Measurements from ENCODE around the gene FAIM.
"Not testable (repeated sequence)": the region's sequence is repeated elsewhere in the genome, so short reads cannot be mapped to it uniquely, and the experiment has no call there.

FAIM gene

GRCh38 chr3:138675393-138675792 is 66.8 kb downstream of the FAIM start:
- Histone ChIP-seq H3K4me3 (IDR thresholded peaks at IDR 0.05; ENCODE audit: insufficient read depth, low read depth, low read length) (no peak overlapping the region), H3K9ac (no peak overlapping the region), H3K4me1 (ENCODE audit: low read depth, poor library complexity, severe bottlenecking) (peaks cover 9% of the 10 kb centered on the region), H2AFZ (ENCODE audit: low read depth) (no peak overlapping the region), H3K27me3 (ENCODE audit: insufficient read depth, low read depth) (no peaks in the 10 kb centered on the region), H4K20me1 (ENCODE audit: insufficient read depth) (no peaks in the 10 kb centered on the region), H3K4me2 (no peak overlapping the region), H3K27ac (no peak overlapping the region), H3K79me2 (ENCODE audit: insufficient read depth, low read depth) (no peaks in the 10 kb centered on the region), H3K36me3 (ENCODE audit: insufficient read depth) (peaks cover 4% of the 10 kb centered on the region; the same call in 1 of the 2 replicates)
- TF ChIP-seq, protein P1, sequence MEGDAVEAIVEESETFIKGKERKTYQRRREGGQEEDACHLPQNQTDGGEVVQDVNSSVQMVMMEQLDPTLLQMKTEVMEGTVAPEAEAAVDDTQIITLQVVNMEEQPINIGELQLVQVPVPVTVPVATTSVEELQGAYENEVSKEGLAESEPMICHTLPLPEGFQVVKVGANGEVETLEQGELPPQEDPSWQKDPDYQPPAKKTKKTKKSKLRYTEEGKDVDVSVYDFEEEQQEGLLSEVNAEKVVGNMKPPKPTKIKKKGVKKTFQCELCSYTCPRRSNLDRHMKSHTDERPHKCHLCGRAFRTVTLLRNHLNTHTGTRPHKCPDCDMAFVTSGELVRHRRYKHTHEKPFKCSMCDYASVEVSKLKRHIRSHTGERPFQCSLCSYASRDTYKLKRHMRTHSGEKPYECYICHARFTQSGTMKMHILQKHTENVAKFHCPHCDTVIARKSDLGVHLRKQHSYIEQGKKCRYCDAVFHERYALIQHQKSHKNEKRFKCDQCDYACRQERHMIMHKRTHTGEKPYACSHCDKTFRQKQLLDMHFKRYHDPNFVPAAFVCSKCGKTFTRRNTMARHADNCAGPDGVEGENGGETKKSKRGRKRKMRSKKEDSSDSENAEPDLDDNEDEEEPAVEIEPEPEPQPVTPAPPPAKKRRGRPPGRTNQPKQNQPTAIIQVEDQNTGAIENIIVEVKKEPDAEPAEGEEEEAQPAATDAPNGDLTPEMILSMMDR (conservative IDR thresholded peaks at IDR 0.05; ENCODE audit: low read depth, low read length): no peak

GRCh38 chr3:138678086-138678485 is 69.5 kb downstream of the FAIM start:
- Histone ChIP-seq H3K9ac (no peak overlapping the region), H3K27ac (no peak overlapping the region), H3K79me2 (ENCODE audit: insufficient read depth, low read depth) (no peaks in the 10 kb centered on the region), H4K20me1 (ENCODE audit: insufficient read depth) (no peaks in the 10 kb centered on the region), H3K27me3 (ENCODE audit: insufficient read depth, low read depth) (no peaks in the 10 kb centered on the region), H3K4me3 (IDR thresholded peaks at IDR 0.05; ENCODE audit: insufficient read depth, low read depth, low read length) (no peak overlapping the region), H2AFZ (ENCODE audit: low read depth) (no peak overlapping the region), H3K36me3 (ENCODE audit: insufficient read depth) (peaks cover 4% of the 10 kb centered on the region; the same call in 1 of the 2 replicates), H3K4me2 (no peak overlapping the region), H3K4me1 (ENCODE audit: low read depth, poor library complexity, severe bottlenecking) (no peaks in the 10 kb centered on the region)
- TF ChIP-seq, protein P1 (conservative IDR thresholded peaks at IDR 0.05; ENCODE audit: low read depth, low read length): no peak

- Histone ChIP-seq H4K20me1 (ENCODE audit: insufficient read depth) (no peaks in the 10 kb centered on the region), H3K27me3 (ENCODE audit: insufficient read depth, low read depth) (no peaks in the 10 kb centered on the region), H3K36me3 (ENCODE audit: insufficient read depth) (peaks cover 4% of the 10 kb centered on the region; the same call in 1 of the 2 replicates), H3K27ac (no peak overlapping the region), H2AFZ (ENCODE audit: low read depth) (no peak overlapping the region), H3K4me1 (ENCODE audit: low read depth, poor library complexity, severe bottlenecking) (no peaks in the 10 kb centered on the region), H3K9ac (no peak overlapping the region), H3K4me3 (IDR thresholded peaks at IDR 0.05; ENCODE audit: insufficient read depth, low read depth, low read length) (no peak overlapping the region), H3K79me2 (ENCODE audit: insufficient read depth, low read depth) (no peaks in the 10 kb centered on the region), H3K4me2 (no peak overlapping the region)
- TF ChIP-seq, protein P1 (conservative IDR thresholded peaks at IDR 0.05; ENCODE audit: low read depth, low read length): no peak
These were observed 70.4 kb downstream of the FAIM start for GRCh38 chr3:138678874-138679392.

DNA sequence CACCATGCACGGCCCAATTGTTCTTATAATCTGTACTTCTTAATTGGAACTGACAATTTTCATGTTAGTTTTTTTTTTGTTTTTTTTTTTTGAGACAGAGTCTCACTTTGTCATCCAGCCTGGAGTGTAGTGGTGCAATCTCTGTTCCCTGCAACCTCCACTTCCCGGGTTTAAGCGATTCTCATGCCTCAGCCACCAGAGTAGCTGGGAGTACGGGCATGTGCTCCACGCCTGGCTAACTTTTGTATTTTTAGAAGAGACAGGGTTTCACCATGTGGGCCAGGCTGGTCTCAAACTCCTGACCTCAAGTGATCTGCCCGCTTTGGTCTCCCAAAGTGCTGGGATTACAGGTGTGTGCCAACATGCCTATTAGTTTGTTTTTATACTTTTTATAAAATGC is 72.4 kb downstream of the FAIM start:
- not testable (repeated sequence) for H3K27ac ChIP-seq

GRCh38 chr3:138681463-138682220 is 73.1 kb downstream of the FAIM start:
- H3K27me3 ChIP-seq (ENCODE audit: insufficient read depth, low read depth): no peaks in the 10 kb centered on the region
- TF ChIP-seq, protein P1 (conservative IDR thresholded peaks at IDR 0.05; ENCODE audit: low read depth, low read length): no peak
- no peaks in the 10 kb centered on the region for H3K79me2 ChIP-seq (ENCODE audit: insufficient read depth, low read depth)
- no peak overlapping the region for H3K4me2 ChIP-seq
- peaks cover 24% of the 10 kb centered on the region for H3K4me1 ChIP-seq (ENCODE audit: low read depth, poor library complexity, severe bottlenecking)
- no peaks in the 10 kb centered on the region for H4K20me1 ChIP-seq (ENCODE audit: insufficient read depth)
- H3K36me3 ChIP-seq (ENCODE audit: insufficient read depth): no peaks in the 10 kb centered on the region
- H3K4me3 ChIP-seq (IDR thresholded peaks at IDR 0.05; ENCODE audit: insufficient read depth, low read depth, low read length): no peak overlapping the region
- H2AFZ ChIP-seq (ENCODE audit: low read depth): no peak overlapping the region
- H3K9ac ChIP-seq: no peak overlapping the region
- H3K27ac ChIP-seq: no peak overlapping the region

More for the DNA sequence above, 72.4 kb downstream of the FAIM start:
- not testable (repeated sequence) for H3K4me2 ChIP-seq; H2AFZ ChIP-seq (ENCODE audit: low read depth); H3K4me3 ChIP-seq (IDR thresholded peaks at IDR 0.05; ENCODE audit: insufficient read depth, low read depth, low read length); H4K20me1 ChIP-seq (ENCODE audit: insufficient read depth); H3K36me3 ChIP-seq (ENCODE audit: insufficient read depth); H3K9ac ChIP-seq; H3K27me3 ChIP-seq (ENCODE audit: insufficient read depth, low read depth); H3K79me2 ChIP-seq (ENCODE audit: insufficient read depth, low read depth)
- H3K4me1 ChIP-seq (ENCODE audit: low read depth, poor library complexity, severe bottlenecking): peaks cover 17% of the 10 kb centered on the region
